ENCODE measurements around the gene CFAP119. TPM values are rescaled to one million over a fixed set of nuclear protein-coding genes. Genes with fewer than 3 reads are reported as not detected.

Gene CFAP119
- total and polyA plus RNA-seq, 4 donors = 0.33 to 2.7 (median 1.2) TPM

- DNase-seq (ENCODE audit: low spot score) = no peak
- H3K4me1 ChIP-seq (ENCODE audit: control insufficient read depth in 4 of 4, insufficient read depth in 4 of 4, low read length in 3 of 4) = no peaks in the 10 kb centered on the region
- no peak overlapping the region for H3K9ac ChIP-seq (ENCODE audit: low read depth in 1 of 2, low read length in 2 of 2)
- no peaks in the 10 kb centered on the region for H3K27me3 ChIP-seq (ENCODE audit: control insufficient read depth in 4 of 4, insufficient read depth in 4 of 4, low read length in 3 of 4)
- WGBS = 97% methylated on average over 3 of the region's 3 CpGs
- H3K36me3 ChIP-seq (ENCODE audit: control insufficient read depth in 4 of 4, insufficient read depth in 3 of 4, low read depth in 1 of 4, low read length in 3 of 4) = no peaks in the 10 kb centered on the region
- no peak overlapping the region for H3K27ac ChIP-seq (ENCODE audit: low read depth in 1 of 2, low read length in 2 of 2)
- TF ChIP-seq EGR1 (IDR thresholded peaks at IDR 0.05; ENCODE audit: low read depth in 2 of 2) (no peak), ZBTB33 (IDR thresholded peaks at IDR 0.05) (no peak), YY1 (IDR thresholded peaks at IDR 0.05) (no peak), CTCF (IDR thresholded peaks at IDR 0.05; ENCODE audit: low read depth, low read length, missing input control) (no peak), GABPA (IDR thresholded peaks at IDR 0.05 in 1 of 2, conservative IDR thresholded peaks at IDR 0.05 in 1 of 2) (no peak), HNF4A (conservative IDR thresholded peaks at IDR 0.05) (no peak), TAF1 (conservative IDR thresholded peaks at IDR 0.05) (no peak), MAX (IDR thresholded peaks at IDR 0.05) (no peak), FOXA1 (IDR thresholded peaks at IDR 0.05) (no peak), NR2F2 (IDR thresholded peaks at IDR 0.05) (no peak)
- H3K4me3 ChIP-seq (ENCODE audit: low read depth in 1 of 3, low read length in 3 of 3) = no peak overlapping the region
- H3K9me3 ChIP-seq (ENCODE audit: control insufficient read depth in 4 of 4, low read length in 3 of 4) = no peaks in the 10 kb centered on the region
Observed at GRCh38 chr16:30794634-30795033, 32.8 kb upstream of the CFAP119 start.

- TF ChIP-seq GABPA (IDR thresholded peaks at IDR 0.05 in 1 of 2, conservative IDR thresholded peaks at IDR 0.05 in 1 of 2) (no peak), FOXA1 (IDR thresholded peaks at IDR 0.05) (no peak), SP1 (IDR thresholded peaks at IDR 0.05) (no peak), REST (IDR thresholded peaks at IDR 0.05) (no peak), ZBTB33 (IDR thresholded peaks at IDR 0.05) (no peak), CTCF (IDR thresholded peaks at IDR 0.05; ENCODE audit: low read depth, low read length, missing input control) (no peak), MAX (IDR thresholded peaks at IDR 0.05) (no peak), NR2F2 (IDR thresholded peaks at IDR 0.05) (no peak), RXRA (IDR thresholded peaks at IDR 0.05) (no peak), RAD21 (IDR thresholded peaks at IDR 0.05) (no peak), JUND (IDR thresholded peaks at IDR 0.05) (no peak), EGR1 (IDR thresholded peaks at IDR 0.05; ENCODE audit: low read depth in 2 of 2) (no peak)
- Histone ChIP-seq H3K27ac (ENCODE audit: low read depth in 1 of 2, low read length in 2 of 2) (no peak overlapping the region), H3K9ac (ENCODE audit: low read depth in 1 of 2, low read length in 2 of 2) (no peak overlapping the region), H3K36me3 (ENCODE audit: control insufficient read depth in 4 of 4, insufficient read depth in 3 of 4, low read depth in 1 of 4, low read length in 3 of 4) (no peaks in the 10 kb centered on the region), H3K4me3 (ENCODE audit: low read depth in 1 of 3, low read length in 3 of 3) (no peak overlapping the region), H3K27me3 (ENCODE audit: control insufficient read depth in 4 of 4, insufficient read depth in 4 of 4, low read length in 3 of 4) (no peaks in the 10 kb centered on the region), H3K9me3 (ENCODE audit: control insufficient read depth in 4 of 4, low read length in 3 of 4) (no peaks in the 10 kb centered on the region), H3K4me1 (ENCODE audit: control insufficient read depth in 4 of 4, insufficient read depth in 4 of 4, low read length in 3 of 4) (no peaks in the 10 kb centered on the region)
- DNase-seq (ENCODE audit: low spot score) = no peak
- 91% methylated on average over 7 of the region's 7 CpGs for WGBS
Observed at GRCh38 chr16:30793508-30794069, 31.7 kb upstream of the CFAP119 start.
